NCI-H2196 (cell line): ENCODE results near the gene HAPLN2.
"Not testable (repeated sequence)": the region's sequence is repeated elsewhere in the genome, so short reads cannot be mapped to it uniquely, and the experiment has no call there.

ENCODE experiments used
- DNase-seq: peaks from one replicate; lab custom pipeline; 2025; ENCODE audit not compliant: unreplicated experiment; lab: John Stamatoyannopoulos, UW

HAPLN2 gene

DNA sequence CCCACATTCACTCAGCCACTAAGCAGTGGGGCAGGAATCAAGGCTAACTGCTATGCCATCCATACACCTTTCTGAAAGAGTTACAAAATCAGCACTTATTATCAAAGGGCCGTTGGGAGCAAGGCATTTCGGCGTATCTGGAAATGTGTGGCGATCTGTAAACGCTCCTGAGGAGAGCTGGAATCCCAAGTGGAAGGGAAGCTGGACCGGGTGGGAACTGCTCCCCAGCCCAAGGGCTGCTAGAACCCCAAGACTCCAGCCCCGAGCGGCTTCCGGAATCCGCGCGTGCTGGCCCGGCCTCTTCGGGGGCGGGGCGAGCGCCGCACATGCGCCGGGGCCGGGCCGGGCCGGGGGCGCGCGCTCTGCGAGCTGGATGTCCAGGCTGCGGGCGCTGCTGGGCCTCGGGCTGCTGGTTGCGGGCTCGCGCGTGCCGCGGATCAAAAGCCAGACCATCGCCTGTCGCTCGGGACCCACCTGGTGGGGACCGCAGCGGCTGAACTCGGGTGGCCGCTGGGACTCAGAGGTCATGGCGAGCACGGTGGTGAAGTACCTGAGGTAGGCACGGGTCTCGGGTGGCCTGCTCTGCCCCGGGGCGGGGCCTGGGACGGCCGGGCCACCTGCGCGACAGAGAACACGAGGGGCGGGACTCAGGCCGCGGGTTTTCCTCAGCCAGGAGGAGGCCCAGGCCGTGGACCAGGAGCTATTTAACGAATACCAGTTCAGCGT, 27.6 kb upstream of the HAPLN2 start, which contains the start of gene NAXE:
Gene NAXE (plus strand): TSS at position 345 of the 726 bp plus-strand sequence. CDS start 29 bp downstream, at position 374.
- DNase-seq, result peak; percentile 79

DNA sequence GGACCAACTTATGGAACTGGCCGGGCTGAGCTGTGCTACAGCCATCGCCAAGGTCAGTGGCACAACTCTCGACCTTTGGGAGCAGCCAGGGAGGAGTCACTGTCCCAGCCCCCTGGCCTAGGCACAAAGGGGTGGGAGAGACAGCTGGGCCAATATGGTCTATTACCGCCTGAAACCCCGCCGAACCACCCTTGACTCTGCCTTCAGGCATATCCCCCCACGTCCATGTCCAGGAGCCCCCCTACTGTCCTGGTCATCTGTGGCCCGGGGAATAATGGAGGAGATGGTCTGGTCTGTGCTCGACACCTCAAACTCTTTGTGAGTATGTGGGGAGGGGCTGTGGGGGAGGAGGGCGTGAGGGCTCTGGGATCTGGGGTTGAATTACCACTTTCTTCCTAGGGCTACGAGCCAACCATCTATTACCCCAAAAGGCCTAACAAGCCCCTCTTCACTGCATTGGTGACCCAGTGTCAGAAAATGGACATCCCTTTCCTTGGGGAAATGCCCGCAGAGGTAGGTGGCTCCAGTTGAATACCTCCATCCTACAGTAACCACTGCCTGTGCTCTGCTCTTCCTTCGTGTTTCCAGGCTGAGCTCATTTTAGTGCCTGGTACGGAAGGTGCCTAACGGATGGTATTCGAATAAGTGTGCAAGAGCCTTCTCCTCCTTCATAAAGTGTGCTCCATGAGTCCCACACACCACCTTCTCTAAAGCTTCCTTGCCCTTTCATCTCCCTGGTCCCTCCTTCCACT, 26.9 kb upstream of the HAPLN2 start:
- DNase-seq, result no peak

DNA sequence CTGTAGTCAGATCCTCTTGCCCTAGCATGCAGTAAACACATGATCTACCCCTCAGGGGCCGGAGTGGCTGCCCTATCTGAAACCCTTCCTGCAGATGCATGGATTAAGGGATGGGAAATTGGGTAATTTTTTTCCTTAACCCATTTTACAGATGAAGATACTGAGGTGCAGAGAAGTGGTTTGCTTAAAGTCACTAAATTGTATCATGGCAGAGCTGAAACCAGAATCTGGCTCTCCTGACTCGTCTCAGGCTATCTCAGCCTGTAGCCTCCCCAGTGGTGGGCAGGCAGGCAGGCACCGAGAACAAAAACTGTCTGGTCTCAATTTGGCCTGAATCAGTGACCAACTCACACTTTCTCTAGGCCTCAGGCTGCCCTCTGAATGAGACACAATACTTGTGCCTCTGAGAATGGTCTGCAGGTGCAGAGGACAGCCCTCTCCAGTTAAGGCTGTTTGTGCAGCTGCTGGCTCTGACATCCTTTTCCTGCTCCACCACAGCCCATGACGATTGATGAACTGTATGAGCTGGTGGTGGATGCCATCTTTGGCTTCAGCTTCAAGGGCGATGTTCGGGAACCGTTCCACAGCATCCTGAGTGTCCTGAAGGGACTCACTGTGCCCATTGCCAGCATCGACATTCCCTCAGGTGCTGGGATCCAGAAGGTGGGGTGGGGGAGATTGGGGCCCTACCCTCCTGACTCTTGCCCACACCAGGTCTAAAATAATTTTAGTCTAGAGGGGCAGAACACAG, 26.1 kb upstream of the HAPLN2 start:
- peak; percentile 66 for DNase-seq

DNA sequence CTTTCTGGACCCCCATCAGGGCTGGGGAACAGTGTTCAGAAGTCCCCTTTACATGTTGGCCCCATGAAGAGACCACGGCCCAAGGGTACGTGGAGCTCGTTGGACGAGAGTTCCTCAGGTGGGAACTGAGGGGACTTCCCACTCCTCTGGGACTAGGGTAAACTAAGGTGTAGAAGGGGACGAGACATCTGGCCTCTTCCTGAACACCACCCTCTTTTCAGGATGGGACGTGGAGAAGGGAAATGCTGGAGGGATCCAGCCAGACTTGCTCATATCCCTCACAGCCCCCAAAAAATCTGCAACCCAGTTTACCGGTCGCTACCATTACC, 25.6 kb upstream of the HAPLN2 start:
- DNase-seq, result no peak

DNA sequence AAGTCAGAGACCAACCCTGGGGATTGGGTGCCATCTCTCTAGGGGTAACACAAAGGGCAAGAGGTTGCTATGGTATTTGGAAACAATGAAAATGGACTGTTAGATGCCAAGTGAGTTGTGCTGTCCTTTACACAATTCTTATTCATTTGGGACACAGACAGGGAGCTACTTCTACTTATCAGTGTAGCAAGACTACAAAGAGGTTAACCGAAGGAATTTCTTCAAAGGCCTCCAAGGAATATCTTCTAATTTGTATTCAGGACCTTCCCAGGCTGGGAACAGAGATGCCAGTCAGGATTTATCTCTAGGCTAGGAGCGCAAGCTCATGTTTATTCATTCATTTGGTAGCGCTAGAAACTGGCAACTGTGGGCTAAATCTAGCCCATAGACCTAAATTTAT, 25.0 kb upstream of the HAPLN2 start:
- no peak for DNase-seq

DNA sequence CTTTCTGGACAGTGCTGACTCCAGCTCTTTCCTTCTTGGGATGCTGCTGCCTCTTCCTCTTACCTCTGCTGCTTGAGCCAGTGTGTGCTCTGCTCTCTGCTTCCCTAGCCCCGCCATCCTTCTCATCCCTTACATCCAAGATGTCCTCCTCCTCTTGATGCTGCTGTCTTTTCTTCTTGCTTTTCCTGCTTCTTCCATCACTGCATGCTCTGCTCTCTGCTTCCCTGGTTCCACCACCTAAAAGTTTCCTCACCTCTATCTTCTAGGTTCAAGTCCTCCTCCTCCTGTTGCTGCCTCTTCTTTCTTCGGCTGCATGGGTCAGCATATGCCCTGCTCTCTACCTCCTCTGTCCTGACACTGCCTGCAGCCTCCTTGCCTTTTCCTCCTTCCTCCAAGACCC, 24.2 kb upstream of the HAPLN2 start:
- no peak for DNase-seq

DNA sequence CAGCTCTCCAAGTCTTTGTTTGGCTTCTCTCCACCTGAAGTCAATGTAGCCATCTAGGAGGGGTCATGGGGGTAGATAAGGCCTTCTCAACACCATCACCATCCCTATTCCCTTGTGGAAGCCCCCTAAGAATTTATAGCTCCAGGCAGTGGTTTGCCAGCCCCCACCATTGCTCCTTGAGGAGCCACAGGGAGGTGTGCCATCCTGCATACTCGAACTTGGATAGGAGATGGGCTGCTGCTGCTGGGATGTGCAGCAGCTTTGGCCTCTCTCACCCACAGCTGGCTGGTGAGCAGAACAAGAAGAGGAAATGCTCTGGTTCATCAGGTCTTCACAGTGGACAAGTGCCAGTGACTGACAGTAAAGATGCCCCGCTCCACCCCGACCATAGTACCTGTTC, 22.8 kb upstream of the HAPLN2 start:
- no peak for DNase-seq

DNA sequence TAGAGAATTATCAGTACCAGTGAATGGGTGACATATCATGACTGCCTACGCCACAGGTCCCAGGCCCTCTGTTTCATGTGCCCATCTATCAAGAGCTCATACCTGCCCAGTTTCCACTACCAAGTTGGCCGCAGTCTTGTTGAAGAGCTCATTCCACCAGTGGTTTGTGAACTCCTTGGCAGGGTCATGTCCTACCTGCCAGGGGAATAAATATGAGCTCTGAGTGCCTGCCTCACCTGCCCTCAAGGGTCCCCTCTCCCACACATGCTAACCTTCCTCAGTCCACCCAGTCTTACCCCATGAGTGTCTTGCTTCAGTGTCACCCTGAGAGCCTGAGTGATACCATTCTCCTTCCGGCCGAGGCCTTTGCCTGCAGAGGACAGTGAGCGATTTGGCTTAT, 21.1 kb upstream of the HAPLN2 start:
- no peak for DNase-seq

DNA sequence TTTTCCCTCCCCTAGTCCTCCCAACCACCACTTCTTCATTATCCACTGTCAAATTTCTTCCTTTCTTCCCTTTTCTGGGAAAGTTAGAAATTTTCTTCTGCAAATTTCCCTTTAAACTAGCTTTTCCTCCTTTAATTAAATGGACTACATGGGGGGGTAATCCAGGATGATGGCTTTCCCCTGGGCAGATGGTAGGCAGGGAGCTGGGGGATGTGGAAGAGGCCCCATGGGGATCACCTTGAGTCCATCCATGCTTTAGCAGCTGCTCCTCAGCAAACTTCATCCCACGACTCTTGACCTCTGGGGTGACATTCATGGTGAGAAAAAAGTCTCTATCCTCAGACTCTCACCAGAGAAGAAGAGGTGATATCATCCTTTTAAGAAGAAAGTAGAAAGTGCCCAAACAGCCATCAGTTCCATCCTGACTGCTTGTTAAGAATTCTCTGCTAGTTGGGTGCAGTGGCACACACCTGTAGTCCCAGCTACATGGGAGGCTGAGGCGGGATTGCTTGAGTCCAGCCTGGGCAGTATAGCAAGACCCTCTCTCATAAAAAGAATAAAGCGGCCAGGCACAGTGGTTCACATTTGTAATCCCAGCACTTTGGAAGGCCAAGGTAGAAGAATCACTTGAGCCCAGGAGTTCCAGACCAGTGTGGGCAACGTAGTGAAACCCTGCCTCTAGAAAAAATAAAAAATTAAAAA, 20.3 kb upstream of the HAPLN2 start:
- DNase-seq, result no peak

DNA sequence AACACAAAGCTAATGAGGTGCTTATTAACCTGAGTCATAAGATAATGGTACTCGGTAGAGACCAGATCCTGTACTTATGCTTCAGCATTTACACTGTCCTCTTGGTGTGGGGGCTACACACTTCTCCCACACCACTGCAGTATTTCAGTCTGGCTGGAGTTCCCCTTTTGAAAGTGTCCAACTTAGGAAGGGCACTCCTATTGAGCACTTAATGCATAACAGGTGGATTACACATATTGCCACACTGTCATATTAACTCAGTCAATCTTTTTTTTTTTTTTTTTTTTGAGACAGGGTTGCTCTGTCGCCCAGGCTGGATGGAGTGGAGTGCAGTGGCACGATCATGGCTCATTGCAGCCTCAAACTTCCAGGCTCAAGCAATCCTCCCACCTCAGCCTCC, 19.4 kb upstream of the HAPLN2 start:
- DNase-seq, result no peak

DNA sequence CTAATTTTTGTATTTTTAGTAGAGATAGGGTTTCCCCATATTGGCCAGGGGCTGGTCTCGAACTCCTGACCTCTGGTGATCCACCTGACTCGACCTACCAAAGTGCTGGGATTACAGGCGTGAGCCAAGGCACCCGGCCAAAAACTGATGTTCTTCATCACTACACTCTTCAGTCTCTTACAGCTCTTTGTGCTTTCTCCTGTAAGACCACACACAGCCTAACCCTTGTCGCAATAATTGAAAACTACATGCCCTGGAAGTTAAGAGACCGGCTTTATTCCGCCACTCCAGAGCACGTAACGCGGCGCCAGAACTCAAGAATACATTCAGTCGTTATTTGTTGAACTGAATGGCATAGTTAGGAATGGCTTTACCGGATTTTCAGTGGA, 18.5 kb upstream of the HAPLN2 start:
- DNase-seq, result no peak

DNA sequence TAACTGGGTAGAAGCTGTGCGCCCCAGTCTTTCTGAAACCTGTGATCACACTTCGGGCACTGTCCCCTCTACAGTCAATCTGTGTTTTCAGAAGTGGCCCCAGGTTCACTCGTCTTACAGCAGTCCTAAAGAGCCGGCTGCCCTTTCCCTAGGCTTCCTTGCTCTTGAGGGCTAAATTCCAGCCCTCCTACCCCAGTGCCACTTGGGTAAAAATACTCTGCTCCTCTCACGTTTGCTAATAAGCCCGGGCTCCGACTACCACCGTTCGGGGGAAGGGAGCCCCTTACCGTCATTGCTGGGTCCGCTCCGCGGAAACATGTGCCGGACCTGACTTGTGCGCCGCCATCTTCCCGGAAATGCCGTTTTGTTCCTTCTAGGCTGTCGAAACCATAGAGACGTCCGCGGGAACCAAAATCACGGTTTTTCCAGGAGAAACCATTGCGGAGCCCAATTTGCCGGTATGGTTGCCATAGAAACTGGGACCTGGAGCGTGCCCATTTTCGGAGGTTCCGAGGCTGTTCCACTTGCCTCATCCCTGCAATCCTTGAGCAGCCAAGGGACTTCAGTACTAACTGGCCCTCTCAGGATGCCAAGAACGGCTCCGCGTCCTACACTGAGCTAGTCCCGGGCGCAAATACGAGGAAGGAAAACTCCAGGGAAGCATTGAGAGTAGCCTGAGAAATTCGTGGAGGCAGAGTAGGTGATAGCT, 17.9 kb upstream of the HAPLN2 start, which contains the start of gene GPATCH4:
Gene GPATCH4 (minus strand): TSS at position 358 of the 709 bp plus-strand sequence.
- DNase-seq, result peak; percentile 85

DNA sequence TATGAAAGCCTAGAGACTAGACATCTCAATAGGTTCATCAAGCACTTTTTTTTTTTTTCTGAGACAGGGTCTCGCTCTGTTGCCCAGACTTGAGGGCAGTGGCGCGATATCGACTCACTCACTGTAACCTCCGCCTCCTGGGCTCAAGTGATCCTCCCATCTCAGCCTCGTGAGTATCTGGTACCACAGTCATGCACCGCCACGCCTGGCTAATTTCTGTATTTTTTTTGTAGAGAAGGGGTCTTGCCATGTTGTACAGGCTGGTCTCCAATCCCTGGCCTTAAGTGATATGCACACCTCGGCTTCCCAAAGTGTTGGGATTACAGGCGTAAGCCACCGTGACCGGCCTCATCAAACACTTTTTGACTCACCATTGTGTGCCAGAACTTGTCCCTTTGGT, 17.3 kb upstream of the HAPLN2 start:
- no peak for DNase-seq

DNA sequence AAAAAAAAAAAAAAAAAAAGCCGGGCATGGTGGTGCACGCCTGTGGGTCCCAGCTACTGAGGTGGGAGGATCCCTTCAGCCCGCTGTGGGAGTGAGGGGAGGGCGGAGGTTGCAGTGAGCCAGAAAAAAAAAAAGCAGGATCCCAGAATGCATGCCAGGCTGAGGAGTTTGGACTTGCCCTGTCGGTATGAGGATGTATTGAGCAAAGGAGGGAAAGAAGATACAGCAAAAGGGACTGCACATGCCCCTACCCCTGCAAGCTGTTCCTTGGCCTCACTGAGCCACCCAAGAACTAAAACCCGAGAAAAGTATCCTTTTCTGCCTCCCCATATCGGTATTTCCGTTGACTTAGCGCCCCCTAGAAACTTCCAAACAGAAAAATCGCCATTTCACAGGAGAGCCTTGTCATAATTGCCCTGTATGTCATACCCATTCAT, 16.6 kb upstream of the HAPLN2 start:
- DNase-seq, result no peak

DNA sequence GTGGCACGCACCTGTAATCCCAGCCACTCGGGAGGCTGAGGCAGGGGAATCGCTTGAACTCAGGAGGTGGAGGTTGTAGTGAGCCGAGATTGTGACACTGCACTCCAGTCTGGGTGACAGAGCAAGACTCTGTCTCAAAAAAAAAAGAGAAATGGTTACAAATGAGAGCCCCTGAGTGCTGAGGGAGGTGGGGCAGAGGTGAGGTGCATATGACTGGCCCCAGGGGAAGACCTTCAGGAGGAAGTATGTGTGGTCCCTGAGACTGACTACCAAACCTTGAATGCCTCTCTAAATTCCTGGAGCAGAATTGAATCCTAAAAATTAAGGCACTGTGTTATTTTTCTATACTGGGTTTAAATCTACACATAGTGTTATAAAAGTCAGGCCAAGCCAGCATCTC, 11.9 kb upstream of the HAPLN2 start:
- DNase-seq, result not testable (repeated sequence)

DNA sequence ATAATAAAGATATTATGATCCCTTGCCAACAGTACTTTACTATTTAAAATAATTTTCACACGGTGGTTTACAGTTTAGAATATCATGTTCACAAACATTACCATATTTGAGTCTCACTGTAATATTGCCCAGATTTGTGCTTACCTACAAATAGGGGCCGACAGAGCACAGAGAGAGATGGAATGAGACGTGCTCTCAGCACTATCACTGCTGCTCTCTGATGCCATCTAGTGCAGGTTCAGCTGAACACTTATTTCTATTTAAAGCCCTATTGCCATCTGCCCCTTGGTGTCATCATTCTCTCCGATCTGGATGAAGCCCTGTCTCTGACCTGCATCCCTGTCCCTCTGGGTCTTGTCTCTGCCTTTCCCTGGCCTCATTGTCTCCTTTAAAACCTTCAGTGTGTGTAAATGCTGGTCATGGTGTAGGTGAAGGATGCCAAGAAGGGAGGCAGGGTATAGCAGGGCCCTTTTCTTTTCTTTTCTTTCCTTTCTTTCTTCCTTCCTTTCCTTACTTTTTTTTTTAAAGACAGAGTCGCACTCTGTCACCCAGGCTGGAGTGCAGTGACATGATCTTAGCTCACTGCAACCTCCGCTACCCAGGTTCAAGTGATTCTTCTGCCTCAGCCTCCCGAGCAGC, 11.1 kb upstream of the HAPLN2 start:
- peak; percentile 76 for DNase-seq

DNA sequence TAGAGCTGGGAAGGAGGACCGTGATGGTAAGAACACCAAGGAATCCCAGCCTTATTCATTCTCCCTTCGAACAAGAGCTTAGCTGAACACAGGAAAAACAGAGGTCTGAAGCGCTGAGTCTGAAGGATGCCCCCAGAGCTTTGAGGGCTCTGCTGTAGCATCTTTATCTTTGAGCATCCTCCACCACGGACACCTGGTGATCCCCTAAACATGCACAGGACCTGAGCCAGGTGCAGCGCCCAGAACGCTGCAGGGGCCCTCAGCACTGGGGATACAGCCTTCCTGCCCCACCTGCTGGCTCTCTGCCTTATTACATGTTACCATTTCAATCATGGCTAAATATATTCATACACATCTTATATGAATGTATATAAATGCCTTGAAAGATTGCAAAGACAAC, 10.2 kb upstream of the HAPLN2 start:
- DNase-seq, result peak; percentile 67

DNA sequence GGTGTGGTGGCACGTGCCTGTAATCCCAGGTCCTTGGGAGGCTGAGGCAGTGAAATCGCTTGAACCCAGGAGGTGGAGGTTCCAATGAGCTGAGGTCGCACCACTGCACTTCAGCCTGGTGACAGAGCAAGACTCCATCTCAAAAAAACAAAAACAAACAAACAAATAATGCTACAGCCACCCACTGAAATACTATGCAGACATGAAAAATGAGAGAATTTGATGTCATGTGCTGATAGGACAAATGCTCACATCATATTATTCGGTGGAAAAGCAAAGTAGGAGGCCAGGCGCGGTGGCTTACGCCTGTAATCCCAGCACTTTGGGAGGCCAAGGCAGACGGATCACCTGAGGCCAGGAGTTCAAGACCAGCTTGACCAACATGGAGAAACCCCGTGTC, 9.1 kb upstream of the HAPLN2 start:
- DNase-seq, result not testable (repeated sequence)

DNA sequence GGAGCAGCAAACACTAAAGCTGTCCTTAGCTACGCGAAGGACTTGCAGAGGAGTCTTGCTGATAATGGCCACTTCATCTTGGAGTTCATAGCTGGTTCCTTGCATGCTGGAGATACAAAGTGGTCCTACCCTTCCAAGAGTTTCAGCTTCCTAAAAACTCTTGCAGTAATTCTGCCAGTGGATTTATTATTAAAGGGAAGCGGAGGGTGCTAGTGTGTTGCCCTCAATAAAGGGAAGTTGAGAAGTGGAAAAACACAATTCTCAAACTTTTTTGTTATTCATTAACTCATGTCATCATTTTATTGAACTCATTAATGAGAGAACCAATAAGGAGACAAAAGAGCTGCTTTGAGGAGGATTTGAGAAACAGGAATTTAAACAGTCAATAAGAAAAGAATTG, 6.5 kb upstream of the HAPLN2 start:
- no peak for DNase-seq

DNA sequence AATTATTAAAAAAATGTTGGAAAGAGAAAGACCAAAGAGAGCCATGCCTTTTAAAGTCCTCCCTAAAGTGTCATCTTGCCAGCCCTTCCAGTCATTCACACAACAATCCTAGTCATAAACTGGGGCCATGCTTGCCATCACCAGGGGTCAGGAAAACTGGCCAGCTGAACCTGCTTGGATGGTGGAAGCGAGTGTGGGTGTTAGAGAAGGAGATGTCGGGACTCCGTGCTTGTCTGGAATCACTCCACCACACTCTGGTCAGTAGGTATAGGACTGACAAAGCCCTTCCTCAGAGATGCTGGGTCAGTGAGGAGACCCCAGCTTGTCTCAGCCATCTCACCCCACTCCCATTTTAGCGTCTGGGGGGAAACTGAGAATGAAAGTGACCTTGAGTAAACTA, 3.3 kb upstream of the HAPLN2 start:
- DNase-seq, result no peak
